Measurements from ENCODE around the gene CENPB. TPM values are rescaled to one million over a fixed set of nuclear protein-coding genes. Genes with fewer than 3 reads are reported as not detected.
"Not testable (repeated sequence)": the region's sequence is repeated elsewhere in the genome, so short reads cannot be mapped to it uniquely, and the experiment has no call there.

Gene CENPB, protein sequence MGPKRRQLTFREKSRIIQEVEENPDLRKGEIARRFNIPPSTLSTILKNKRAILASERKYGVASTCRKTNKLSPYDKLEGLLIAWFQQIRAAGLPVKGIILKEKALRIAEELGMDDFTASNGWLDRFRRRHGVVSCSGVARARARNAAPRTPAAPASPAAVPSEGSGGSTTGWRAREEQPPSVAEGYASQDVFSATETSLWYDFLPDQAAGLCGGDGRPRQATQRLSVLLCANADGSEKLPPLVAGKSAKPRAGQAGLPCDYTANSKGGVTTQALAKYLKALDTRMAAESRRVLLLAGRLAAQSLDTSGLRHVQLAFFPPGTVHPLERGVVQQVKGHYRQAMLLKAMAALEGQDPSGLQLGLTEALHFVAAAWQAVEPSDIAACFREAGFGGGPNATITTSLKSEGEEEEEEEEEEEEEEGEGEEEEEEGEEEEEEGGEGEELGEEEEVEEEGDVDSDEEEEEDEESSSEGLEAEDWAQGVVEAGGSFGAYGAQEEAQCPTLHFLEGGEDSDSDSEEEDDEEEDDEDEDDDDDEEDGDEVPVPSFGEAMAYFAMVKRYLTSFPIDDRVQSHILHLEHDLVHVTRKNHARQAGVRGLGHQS
- polyA plus RNA-seq (18.1 to 22.3 TPM (median 22.0 TPM) in 3 replicates), polyA minus RNA-seq (19.1 to 48.1 TPM (median 20.0 TPM) in 3 replicates)
- 20.5 TPM for polyA plus RNA-seq (2011; ENCODE audit: low read depth)
- polyA plus RNA-seq (2011; cell fraction: cytosol; rRNA removed): 14.2 and 31.9 TPM in 2 replicates
- polyA plus RNA-seq (2011; cell fraction: nucleus; rRNA removed): 19.2 and 26.9 TPM in 2 replicates
- polyA plus RNA-seq (2012; ENCODE audit: low replicate concordance): 19.4 and 51.1 TPM in 2 replicates
- 59.7 TPM for polyA minus RNA-seq (2011; cell fraction: cytosol; rRNA and poly(A)+ RNA removed)
- polyA minus RNA-seq (2011; cell fraction: nucleus; rRNA and poly(A)+ RNA removed): 16.1 and 19.6 TPM in 2 replicates

DNA sequence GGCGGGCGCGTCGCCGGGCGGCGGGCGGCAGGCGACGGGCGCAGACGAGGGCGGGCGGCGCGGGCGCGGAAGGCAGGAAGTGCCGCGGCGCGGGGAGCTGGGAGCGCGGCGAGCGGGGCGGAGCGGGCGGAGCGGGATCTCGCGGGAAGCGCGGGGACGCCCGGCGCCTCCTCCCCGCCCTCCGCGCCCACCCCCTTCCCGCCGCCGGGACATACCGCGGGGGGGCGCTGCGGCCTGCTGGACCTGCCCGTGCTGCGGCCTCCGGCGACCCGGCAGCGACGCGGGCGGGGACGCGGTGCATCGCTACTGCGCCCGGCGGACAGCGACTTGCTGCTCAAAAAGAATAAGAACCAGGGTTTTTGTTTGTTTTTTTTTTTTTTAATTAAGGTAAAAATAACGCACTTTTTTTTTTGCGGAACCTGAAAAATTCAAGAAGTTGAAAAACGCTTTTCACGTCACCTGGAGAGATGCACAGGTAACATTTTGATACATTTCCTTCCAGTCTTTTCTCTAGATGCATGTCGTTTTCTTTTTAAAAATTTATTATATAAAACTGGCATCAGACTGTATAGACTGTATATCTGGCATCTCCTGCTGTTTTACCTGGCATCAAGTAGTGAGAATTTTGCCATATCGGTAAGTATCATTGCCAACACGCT lies at the start of gene CENPB:
CENPB (minus strand) TSS at position 76 of the 659 bp plus-strand sequence. CDS start 257 bp downstream, outside the sequence.
- Histone ChIP-seq H3K4me3 (ENCODE audit: control insufficient read depth in 2 of 3, extremely low read depth in 1 of 3, insufficient read depth in 2 of 3, low read depth in 1 of 3, low read length in 3 of 3) (peak within 1 kb of the TSS; percentile 43 to 77 (median 75)), H3K9me3 (ENCODE audit: control insufficient read depth, low read depth, low read length) (no peaks in the 10 kb centered on the region), H3K9ac (ENCODE audit: control insufficient read depth, extremely low read depth, insufficient read depth, low read length) (peak within 1 kb of the TSS; percentile 77), H3K27me3 (ENCODE audit: control insufficient read depth, extremely low read depth, insufficient read depth, low read length) (no peaks in the 10 kb centered on the region), H3K4me1 (ENCODE audit: control insufficient read depth, extremely low read depth, insufficient read depth, low read length) (peaks cover 31% of the 10 kb centered on the region), H3K36me3 (ENCODE audit: control insufficient read depth in 2 of 2, extremely low read depth in 1 of 2, insufficient read depth in 2 of 2, low read length in 2 of 2) (peaks cover 0 to 9% of the 10 kb centered on the region in 2 experiments), H3K9me1 (ENCODE audit: control insufficient read depth, extremely low read depth, insufficient read depth, low read length) (peaks cover 4% of the 10 kb centered on the region), H3K27ac (ENCODE audit: control insufficient read depth, insufficient read depth, low read length) (peak within 1 kb of the TSS; percentile 40), H3K79me2 (ENCODE audit: control insufficient read depth, insufficient read depth, low read length) (peaks cover 31% of the 10 kb centered on the region), H3K4me2 (ENCODE audit: control insufficient read depth, extremely low read depth, insufficient read depth, low read depth, low read length) (peak within 1 kb of the TSS; percentile 91), H4K20me1 (ENCODE audit: control insufficient read depth, extremely low read depth, insufficient read depth, low read length) (peaks cover 21% of the 10 kb centered on the region), H2AFZ (ENCODE audit: control insufficient read depth, low read length) (peak within 1 kb of the TSS; percentile 52)
- DNase-seq (ENCODE audit: low read depth, low spot score): no peak
- TF ChIP-seq, protein P1, sequence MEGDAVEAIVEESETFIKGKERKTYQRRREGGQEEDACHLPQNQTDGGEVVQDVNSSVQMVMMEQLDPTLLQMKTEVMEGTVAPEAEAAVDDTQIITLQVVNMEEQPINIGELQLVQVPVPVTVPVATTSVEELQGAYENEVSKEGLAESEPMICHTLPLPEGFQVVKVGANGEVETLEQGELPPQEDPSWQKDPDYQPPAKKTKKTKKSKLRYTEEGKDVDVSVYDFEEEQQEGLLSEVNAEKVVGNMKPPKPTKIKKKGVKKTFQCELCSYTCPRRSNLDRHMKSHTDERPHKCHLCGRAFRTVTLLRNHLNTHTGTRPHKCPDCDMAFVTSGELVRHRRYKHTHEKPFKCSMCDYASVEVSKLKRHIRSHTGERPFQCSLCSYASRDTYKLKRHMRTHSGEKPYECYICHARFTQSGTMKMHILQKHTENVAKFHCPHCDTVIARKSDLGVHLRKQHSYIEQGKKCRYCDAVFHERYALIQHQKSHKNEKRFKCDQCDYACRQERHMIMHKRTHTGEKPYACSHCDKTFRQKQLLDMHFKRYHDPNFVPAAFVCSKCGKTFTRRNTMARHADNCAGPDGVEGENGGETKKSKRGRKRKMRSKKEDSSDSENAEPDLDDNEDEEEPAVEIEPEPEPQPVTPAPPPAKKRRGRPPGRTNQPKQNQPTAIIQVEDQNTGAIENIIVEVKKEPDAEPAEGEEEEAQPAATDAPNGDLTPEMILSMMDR (optimal IDR thresholded peaks at IDR 0.05 in 1 of 3, IDR thresholded peaks at IDR 0.05 in 1 of 3, conservative IDR thresholded peaks at IDR 0.05 in 1 of 3; ENCODE audit: extremely low read depth in 1 of 3, insufficient read depth in 2 of 3, low read length in 3 of 3): peak; percentile 44 to 94 (median 55)
- TF ChIP-seq EZH2 (IDR thresholded peaks at IDR 0.05; ENCODE audit: low read length): no peak
- no peak for FAIRE-seq
- dilution Hi-C loops (cut with MboI; ENCODE audit: extremely low pct_ligation_motif_present, low sequenced_read_pairs): no loop called here

- Histone ChIP-seq H3K27ac (ENCODE audit: control insufficient read depth, insufficient read depth, low read length) (no peak overlapping the region), H3K79me2 (ENCODE audit: control insufficient read depth, insufficient read depth, low read length) (no peaks in the 10 kb centered on the region), H3K36me3 (ENCODE audit: control insufficient read depth in 2 of 2, extremely low read depth in 1 of 2, insufficient read depth in 2 of 2, low read length in 2 of 2) (no peaks in the 10 kb centered on the region), H3K9ac (ENCODE audit: control insufficient read depth, extremely low read depth, insufficient read depth, low read length) (no peak overlapping the region), H2AFZ (ENCODE audit: control insufficient read depth, low read length) (no peak overlapping the region), H3K9me1 (ENCODE audit: control insufficient read depth, extremely low read depth, insufficient read depth, low read length) (no peaks in the 10 kb centered on the region), H3K27me3 (ENCODE audit: control insufficient read depth, extremely low read depth, insufficient read depth, low read length) (no peaks in the 10 kb centered on the region), H4K20me1 (ENCODE audit: control insufficient read depth, extremely low read depth, insufficient read depth, low read length) (no peaks in the 10 kb centered on the region), H3K9me3 (ENCODE audit: control insufficient read depth, low read depth, low read length) (no peaks in the 10 kb centered on the region), H3K4me2 (ENCODE audit: control insufficient read depth, extremely low read depth, insufficient read depth, low read depth, low read length) (no peak overlapping the region), H3K4me3 (ENCODE audit: control insufficient read depth in 2 of 3, extremely low read depth in 1 of 3, insufficient read depth in 2 of 3, low read depth in 1 of 3, low read length in 3 of 3) (no peak overlapping the region), H3K4me1 (ENCODE audit: control insufficient read depth, extremely low read depth, insufficient read depth, low read length) (no peaks in the 10 kb centered on the region)
- TF ChIP-seq EZH2 (IDR thresholded peaks at IDR 0.05; ENCODE audit: low read length): no peak
- TF ChIP-seq, protein P1 (optimal IDR thresholded peaks at IDR 0.05 in 1 of 3, IDR thresholded peaks at IDR 0.05 in 1 of 3, conservative IDR thresholded peaks at IDR 0.05 in 1 of 3; ENCODE audit: extremely low read depth in 1 of 3, insufficient read depth in 2 of 3, low read length in 3 of 3): no peak
- no peak for FAIRE-seq
- DNase-seq (ENCODE audit: low read depth, low spot score): no peak
- dilution Hi-C loops (cut with MboI; ENCODE audit: extremely low pct_ligation_motif_present, low sequenced_read_pairs): no loop called here
Observed at GRCh38 chr20:3836132-3836531, 49.6 kb upstream of the CENPB start.

DNA sequence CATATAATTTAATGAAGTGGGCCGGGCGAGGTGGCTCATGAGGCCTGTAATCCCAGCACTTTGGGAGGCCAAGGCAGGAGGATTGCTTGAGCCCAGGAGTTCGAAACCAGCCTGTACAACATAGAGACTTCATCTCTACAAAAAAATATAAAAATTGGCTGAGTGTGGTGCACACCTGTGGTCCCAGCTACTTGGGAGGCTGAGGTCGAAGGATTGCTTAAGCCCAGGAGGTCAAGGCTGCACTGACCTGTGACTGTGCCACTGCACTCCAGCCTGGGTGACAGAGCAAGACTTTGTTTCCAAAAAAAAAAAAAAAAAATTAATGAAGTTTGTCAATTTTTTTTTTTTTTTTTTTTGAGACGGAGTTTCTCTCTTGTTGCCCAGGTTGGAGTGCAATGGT lies 43.4 kb upstream of the CENPB start:
- H3K4me2 ChIP-seq (ENCODE audit: control insufficient read depth, extremely low read depth, insufficient read depth, low read depth, low read length); H4K20me1 ChIP-seq (ENCODE audit: control insufficient read depth, extremely low read depth, insufficient read depth, low read length); H3K36me3 ChIP-seq (ENCODE audit: control insufficient read depth in 2 of 2, extremely low read depth in 1 of 2, insufficient read depth in 2 of 2, low read length in 2 of 2); H2AFZ ChIP-seq (ENCODE audit: control insufficient read depth, low read length); H3K27me3 ChIP-seq (ENCODE audit: control insufficient read depth, extremely low read depth, insufficient read depth, low read length); FAIRE-seq; H3K4me3 ChIP-seq (ENCODE audit: control insufficient read depth in 2 of 3, extremely low read depth in 1 of 3, insufficient read depth in 2 of 3, low read depth in 1 of 3, low read length in 3 of 3); dilution Hi-C loops (cut with MboI; ENCODE audit: extremely low pct_ligation_motif_present, low sequenced_read_pairs); H3K9ac ChIP-seq (ENCODE audit: control insufficient read depth, extremely low read depth, insufficient read depth, low read length); H3K9me3 ChIP-seq (ENCODE audit: control insufficient read depth, low read depth, low read length); H3K4me1 ChIP-seq (ENCODE audit: control insufficient read depth, extremely low read depth, insufficient read depth, low read length); H3K9me1 ChIP-seq (ENCODE audit: control insufficient read depth, extremely low read depth, insufficient read depth, low read length); H3K27ac ChIP-seq (ENCODE audit: control insufficient read depth, insufficient read depth, low read length); DNase-seq (ENCODE audit: low read depth, low spot score); H3K79me2 ChIP-seq (ENCODE audit: control insufficient read depth, insufficient read depth, low read length): not testable (repeated sequence)

Measured in keratinocyte (primary cell).